DMS153 treated with DMSO at 0.1 percent for 48 hours (cell line): ENCODE results near the gene MEF2A.
"Not testable (repeated sequence)": the region's sequence is repeated elsewhere in the genome, so short reads cannot be mapped to it uniquely, and the experiment has no call there.

Experiments
- DNase-seq: peaks from one replicate; lab custom pipeline; 2025; ENCODE audit not compliant: unreplicated experiment; lab: John Stamatoyannopoulos, UW

The MEF2A gene

GRCh38 chr15:99727330-99727729, 161.5 kb downstream of the MEF2A start:
- no peak for DNase-seq

DNA sequence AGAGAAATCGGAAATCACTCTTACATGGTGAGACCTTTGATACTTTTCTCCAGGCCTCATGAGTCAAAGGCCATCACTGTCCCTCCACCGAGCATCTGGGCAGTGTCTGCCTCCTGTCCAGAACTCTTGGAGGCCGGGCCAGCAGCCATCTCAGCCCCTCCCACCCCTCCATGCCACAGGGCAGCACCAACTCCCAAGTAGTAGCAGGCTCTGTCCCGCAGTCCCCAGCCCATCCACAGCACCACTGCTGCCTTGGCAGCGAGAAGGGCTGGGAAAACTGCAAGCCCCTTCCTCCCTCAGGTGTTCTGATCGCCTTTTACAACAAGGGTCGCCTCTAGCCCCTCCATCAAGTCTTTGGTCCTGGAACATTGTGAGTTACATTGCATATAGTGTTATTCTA, 161.9 kb downstream of the MEF2A start:
- no peak for DNase-seq

GRCh38 chr15:99728916-99729315, 163.1 kb downstream of the MEF2A start:
- no peak for DNase-seq

DNA sequence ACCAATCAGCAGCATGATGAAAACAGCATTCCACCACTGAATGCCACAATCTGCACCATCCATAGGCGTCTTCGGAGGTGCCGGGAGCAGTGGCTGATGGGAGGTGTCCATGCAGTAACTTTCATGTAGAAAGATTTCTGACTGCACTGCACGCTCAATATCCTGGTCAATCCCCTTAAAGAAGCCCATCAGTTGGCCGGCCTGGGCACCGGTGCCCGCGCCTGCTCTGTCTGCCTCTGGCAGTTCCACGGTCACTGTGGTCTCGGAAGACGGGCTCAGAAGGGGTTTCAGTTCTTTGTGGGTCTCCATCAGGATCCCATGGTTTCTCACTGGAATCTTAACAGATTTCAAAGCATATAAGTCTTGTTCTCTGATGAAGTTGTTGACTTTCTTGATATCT, 163.5 kb downstream of the MEF2A start:
- DNase-seq, result no peak

DNA sequence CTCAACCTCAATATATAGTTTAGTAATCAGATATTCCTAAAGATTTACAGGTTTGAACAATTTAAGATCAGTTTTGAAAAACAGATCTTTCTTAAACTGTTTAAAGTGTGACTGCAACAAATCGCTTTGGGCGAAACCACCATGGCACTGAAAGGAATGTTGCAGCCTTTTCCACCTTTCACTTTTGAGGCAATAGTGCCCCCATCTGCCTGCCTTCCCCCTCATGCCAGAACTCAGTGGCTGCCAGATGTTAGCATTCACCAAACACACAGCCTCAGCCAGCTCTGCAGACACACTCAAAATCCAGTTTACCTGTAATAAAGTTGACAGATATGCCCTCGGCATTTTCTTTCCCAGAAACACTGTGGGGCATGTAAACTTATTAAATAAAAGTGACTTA, 164.1 kb downstream of the MEF2A start:
- no peak for DNase-seq

DNA sequence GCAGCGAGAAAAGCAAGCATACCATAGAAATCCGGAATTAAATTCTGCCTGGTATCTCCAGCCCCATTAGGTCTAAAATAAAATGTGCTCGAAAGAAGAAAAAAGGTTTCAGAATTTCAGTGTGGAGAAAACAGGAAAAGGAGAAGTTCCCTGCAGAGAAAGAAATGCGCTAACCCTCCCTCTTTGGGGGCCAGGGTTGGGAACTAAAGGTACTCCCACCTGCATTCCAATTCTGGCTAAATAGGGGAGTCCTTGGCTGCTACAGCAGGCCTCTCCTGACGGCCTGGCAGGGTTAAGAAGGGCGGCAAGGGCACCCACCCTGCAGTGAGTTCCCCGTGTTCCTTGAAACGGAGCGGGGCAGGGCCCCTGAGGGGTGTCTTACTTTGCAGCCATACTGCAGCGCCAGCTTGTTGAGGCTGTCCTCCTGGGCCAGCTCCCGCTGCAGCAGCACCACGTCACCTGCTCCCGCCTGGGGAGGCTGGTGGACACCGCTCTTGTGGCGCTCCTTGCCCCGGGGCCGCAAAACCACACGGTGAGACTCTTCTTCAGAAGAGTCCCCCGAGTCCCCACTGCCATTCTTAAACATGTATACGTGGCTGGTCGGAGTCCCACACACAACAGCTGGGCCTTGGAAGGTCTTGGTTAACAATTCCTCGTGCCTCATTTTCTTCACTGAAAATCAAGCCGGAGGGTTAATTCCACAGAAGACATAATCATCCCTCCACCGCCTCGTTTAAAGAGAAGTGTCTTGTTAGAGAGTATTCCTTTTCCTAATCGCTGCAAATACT, 165.7 kb downstream of the MEF2A start:
- no peak for DNase-seq

- no peak for DNase-seq
These were observed 166.5 kb downstream of the MEF2A start for GRCh38 chr15:99732124-99732750.

- no peak for DNase-seq
These were observed 167.0 kb downstream of the MEF2A start for GRCh38 chr15:99732751-99733267.

- DNase-seq, result peak; percentile 49
These were observed 167.7 kb downstream of the MEF2A start, which contains the start of gene LYSMD4 for GRCh38 chr15:99733268-99734039. TSS of gene LYSMD4 (minus strand) at chr15:99733437. CDS start at chr15:99731999, 1,438 bp downstream.

DNA sequence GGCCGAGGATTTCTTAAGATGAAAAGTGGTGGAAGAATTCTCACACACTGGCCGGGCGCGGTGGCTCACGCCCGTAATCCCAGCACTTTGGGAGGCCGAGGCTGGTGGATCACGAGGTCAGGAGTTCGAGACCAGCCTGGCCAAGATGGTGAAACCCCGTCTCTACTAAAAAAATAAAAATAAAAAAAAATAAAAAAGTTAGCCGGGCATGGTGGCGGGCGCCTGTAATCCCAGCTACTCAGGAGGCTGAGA, 168.2 kb downstream of the MEF2A start:
- DNase-seq, result not testable (repeated sequence)

GRCh38 chr15:99734575-99734974, 168.8 kb downstream of the MEF2A start:
- DNase-seq, result no peak

DNA sequence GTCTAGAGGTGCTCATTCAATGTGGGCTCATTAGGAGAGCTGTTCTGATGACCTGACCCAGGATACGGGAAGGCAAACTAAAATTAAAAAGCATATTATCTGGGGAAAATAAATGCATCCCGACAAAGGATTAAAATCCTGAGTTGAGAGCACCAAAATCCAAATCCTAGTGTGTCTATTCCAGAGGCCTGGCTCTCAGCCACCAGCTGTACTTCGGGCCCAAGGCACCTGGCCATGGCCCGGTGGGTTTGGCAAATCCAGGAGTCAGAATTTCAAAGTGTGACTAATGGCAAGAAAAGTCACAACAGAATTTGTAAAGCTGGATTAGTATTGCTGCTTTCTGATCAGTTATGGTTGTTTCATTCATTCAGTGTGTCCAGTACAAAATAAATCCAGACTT, 170.1 kb downstream of the MEF2A start:
- no peak for DNase-seq

- DNase-seq, result no peak
These were observed 170.9 kb downstream of the MEF2A start for GRCh38 chr15:99736702-99737101.

- no peak for DNase-seq
These were observed 172.4 kb downstream of the MEF2A start for GRCh38 chr15:99738021-99738847.

DNA sequence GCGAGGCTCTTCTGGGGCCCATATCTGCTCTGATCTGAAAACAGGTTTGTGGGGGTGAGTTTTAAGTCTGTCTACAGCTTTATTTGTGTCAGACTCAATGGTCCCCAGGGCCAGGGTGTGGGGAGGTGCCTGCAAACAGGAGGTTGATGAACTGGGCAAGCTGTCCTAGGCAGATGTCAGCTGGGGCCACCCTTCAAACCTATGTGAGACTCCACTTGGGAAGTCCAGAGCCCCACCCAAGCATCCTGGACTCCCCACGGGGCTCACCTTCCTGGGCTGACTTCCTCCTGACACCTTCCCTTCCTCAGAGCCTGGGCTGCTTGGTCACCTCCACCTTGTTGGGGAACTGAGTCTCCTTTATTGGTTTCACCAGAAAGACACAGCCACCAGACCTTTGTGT, 176.1 kb downstream of the MEF2A start:
- no peak for DNase-seq

DNA sequence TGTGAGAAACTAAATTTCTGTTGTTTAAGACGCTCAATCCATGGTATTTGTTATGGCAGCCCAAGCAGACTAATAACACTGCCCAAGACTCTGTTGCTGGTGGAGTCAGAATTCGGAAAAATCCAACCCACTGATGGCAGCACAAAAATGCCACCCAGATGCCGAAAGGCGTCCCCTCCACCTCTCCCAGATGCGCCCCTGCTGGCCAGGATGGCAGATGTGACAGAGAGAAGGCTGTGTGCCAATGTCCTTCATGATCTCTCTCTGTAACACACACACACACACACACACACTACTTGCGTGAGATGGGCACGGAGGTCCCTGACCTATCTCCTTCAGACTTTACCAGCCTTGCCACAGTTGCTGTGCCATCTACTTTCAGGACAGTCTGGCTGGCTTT, 178.4 kb downstream of the MEF2A start:
- no peak for DNase-seq

- DNase-seq, result no peak
These were observed 179.7 kb downstream of the MEF2A start for GRCh38 chr15:99745370-99746086.

GRCh38 chr15:99749386-99749785, 183.6 kb downstream of the MEF2A start:
- no peak for DNase-seq

- not testable (repeated sequence) for DNase-seq
These were observed 184.5 kb downstream of the MEF2A start for GRCh38 chr15:99750326-99750725.

GRCh38 chr15:99752556-99752955, 186.8 kb downstream of the MEF2A start:
- DNase-seq, result no peak
